Ishikawa (cell line): Measurements from ENCODE around the gene SHOX.

Experiments used
- CEBPB ChIP-seq: IDR thresholded peaks from 2 replicates; pipeline ENCODE4 v1.6.1; 2012
- EGR1 ChIP-seq: IDR thresholded peaks from 2 replicates; pipeline ENCODE4 v1.6.1; 2012
- NFIC ChIP-seq: IDR thresholded peaks from 2 replicates; pipeline ENCODE4 v1.6.1; 2012
- RAD21 ChIP-seq: IDR thresholded peaks from 2 replicates; pipeline ENCODE4 v1.6.1; 2012; ENCODE audit warnings: low read depth
- TAF1 ChIP-seq: IDR thresholded peaks from 2 replicates; pipeline ENCODE4 v1.6.1; 2012; ENCODE audit warnings: low read depth, mild to moderate bottlenecking
- TCF12 ChIP-seq: IDR thresholded peaks from 2 replicates; pipeline ENCODE4 v1.6.1; 2012; ENCODE audit warnings: low read depth
- YY1 ChIP-seq: IDR thresholded peaks from 2 replicates; pipeline ENCODE4 v1.6.1; 2012; ENCODE audit warnings: low read depth

DNA sequence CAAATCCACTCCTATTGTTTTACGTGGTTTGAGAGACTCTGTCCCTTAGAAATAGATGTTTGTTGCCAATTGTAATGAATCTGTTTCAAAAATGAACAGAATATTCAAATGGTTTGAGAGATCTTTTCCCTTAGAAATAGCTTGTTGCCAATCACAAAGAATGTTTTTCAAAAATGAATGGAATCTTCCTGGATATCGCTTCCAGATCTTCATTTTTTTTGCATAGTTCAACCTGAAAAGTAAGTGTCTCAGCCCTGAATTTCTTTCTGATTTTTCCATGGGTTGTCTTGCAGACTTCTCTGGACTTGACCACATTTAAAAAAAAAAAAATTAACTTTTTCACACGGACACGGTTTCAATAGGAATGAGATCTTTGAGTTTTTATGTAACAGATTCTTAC is 22.7 kb downstream of the SHOX start:
- no peak for TF ChIP-seq RAD21
- no peak for TF ChIP-seq YY1
- TF ChIP-seq TCF12, result no peak
- no peak for TF ChIP-seq TAF1
- TF ChIP-seq CEBPB, result no peak
- TF ChIP-seq NFIC, result no peak
- TF ChIP-seq EGR1, result no peak
